Stimulated activated CD8-positive, alpha-beta memory T cell treated with anti-CD3 and anti-CD28 coated beads, Interleukin-12 subunit alpha, Interleukin-12 subunit beta, amount 100 ng/mL, for 1 hour (primary cell): ENCODE results near the gene RPS25.
"Not testable (repeated sequence)": the region's sequence is repeated elsewhere in the genome, so short reads cannot be mapped to it uniquely, and the experiment has no call there.

ENCODE experiments used
- DNase-seq: peaks from one replicate; pipeline ENCODE4 v3.0.0-alpha.2; 2020; ENCODE audit warnings: low read depth

RPS25 gene

GRCh38 chr11:119018074-119018938 lies at the start of gene RPS25, which contains the start of gene TRAPPC4:
TSS of gene RPS25 (minus strand) at chr11:119018343. CDS start at chr11:119018284, 59 bp downstream.
TSS of gene TRAPPC4 (plus strand) at chr11:119018766. CDS start at chr11:119018796, 30 bp downstream.
- peak; percentile 90 for DNase-seq

GRCh38 chr11:119067371-119068222 lies 49.5 kb upstream of the RPS25 start, which contains the start of gene VPS11:
TSS of gene VPS11 (plus strand) at chr11:119067818. CDS start at chr11:119067824, 6 bp downstream.
- DNase-seq, result peak; percentile 97

GRCh38 chr11:119065369-119065768 lies 47.2 kb upstream of the RPS25 start:
- DNase-seq, result no peak

- DNase-seq, result no peak
Observed at GRCh38 chr11:119062779-119063178, 44.6 kb upstream of the RPS25 start.

GRCh38 chr11:119061256-119061655 lies 43.1 kb upstream of the RPS25 start:
- no peak for DNase-seq

- DNase-seq, result not testable (repeated sequence)
Observed at GRCh38 chr11:119059128-119059527, 41.0 kb upstream of the RPS25 start.

- DNase-seq, result peak; percentile 97
Observed at GRCh38 chr11:119057000-119057769, 39.0 kb upstream of the RPS25 start, which contains the start of gene HYOU1. TSS of gene HYOU1 (minus strand) at chr11:119057205. CDS start at chr11:119056160, 1,045 bp downstream.

- DNase-seq, result peak; percentile 19
Observed at GRCh38 chr11:119056421-119056999, 38.4 kb upstream of the RPS25 start.

GRCh38 chr11:119055901-119056300 lies 37.8 kb upstream of the RPS25 start:
- no peak for DNase-seq

GRCh38 chr11:119054418-119054817 lies 36.3 kb upstream of the RPS25 start:
- no peak for DNase-seq

- no peak for DNase-seq
Observed at GRCh38 chr11:119052163-119052814, 34.1 kb upstream of the RPS25 start.

GRCh38 chr11:119051440-119052162 lies 33.5 kb upstream of the RPS25 start:
- DNase-seq, result no peak

- DNase-seq, result no peak
Observed at GRCh38 chr11:119049081-119049480, 30.9 kb upstream of the RPS25 start.

- no peak for DNase-seq
Observed at GRCh38 chr11:119048644-119049043, 30.5 kb upstream of the RPS25 start.

- no peak for DNase-seq
Observed at GRCh38 chr11:119047205-119047604, 29.1 kb upstream of the RPS25 start.

GRCh38 chr11:119046489-119046888 lies 28.3 kb upstream of the RPS25 start:
- no peak for DNase-seq

GRCh38 chr11:119044708-119045107 lies 26.6 kb upstream of the RPS25 start:
- no peak for DNase-seq

- DNase-seq, result no peak
Observed at GRCh38 chr11:119042927-119043326, 24.8 kb upstream of the RPS25 start.

GRCh38 chr11:119041821-119042514 lies 23.8 kb upstream of the RPS25 start:
- DNase-seq, result no peak
